ENCODE data around the gene ANAPC10.

Gene ANAPC10

DNA sequence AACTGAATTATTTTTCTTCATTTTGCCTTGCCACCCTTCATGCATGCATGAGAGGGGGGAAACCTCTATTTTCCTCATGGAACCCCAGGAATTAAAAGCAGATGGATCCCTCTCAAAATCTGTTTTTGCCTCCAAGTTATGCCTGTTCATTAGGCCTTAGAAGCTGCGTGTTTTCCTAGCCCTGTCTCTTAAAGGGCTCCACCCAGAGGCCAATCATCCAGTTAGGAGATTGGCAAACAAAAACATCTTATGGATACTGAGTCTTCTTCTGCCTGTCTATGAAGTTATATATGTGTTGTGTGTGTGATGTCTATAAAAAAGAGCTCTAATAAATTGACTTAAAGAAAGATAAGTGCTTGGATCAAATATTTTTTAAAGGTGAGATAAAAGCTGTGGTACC lies 142.9 kb downstream of the ANAPC10 start:
- no peak for DNase-seq (ENCODE audit: extremely low spot score)
- POLR2A ChIA-PET = no interaction called here
- CTCF ChIA-PET = interaction anchor here (1.3 kb wide), 1 partner anchor 10 kb away, joined by 3 read pairs; no protein-coding TSS in a partner anchor
- no peak for TF ChIP-seq ARNT (IDR thresholded peaks at IDR 0.05)
- TF ChIP-seq, protein P1, sequence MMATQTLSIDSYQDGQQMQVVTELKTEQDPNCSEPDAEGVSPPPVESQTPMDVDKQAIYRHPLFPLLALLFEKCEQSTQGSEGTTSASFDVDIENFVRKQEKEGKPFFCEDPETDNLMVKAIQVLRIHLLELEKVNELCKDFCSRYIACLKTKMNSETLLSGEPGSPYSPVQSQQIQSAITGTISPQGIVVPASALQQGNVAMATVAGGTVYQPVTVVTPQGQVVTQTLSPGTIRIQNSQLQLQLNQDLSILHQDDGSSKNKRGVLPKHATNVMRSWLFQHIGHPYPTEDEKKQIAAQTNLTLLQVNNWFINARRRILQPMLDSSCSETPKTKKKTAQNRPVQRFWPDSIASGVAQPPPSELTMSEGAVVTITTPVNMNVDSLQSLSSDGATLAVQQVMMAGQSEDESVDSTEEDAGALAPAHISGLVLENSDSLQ (IDR thresholded peaks at IDR 0.05) = no peak
- TF ChIP-seq FOXK2 (IDR thresholded peaks at IDR 0.05) = no peak
- no peak for TF ChIP-seq HDGF (IDR thresholded peaks at IDR 0.05; ENCODE audit: borderline replicate concordance)
- no peak for TF ChIP-seq ZNF384 (IDR thresholded peaks at IDR 0.05)
- no peak for TF ChIP-seq TARDBP (IDR thresholded peaks at IDR 0.05)
- TF ChIP-seq SP1 (IDR thresholded peaks at IDR 0.05) = no peak
- TF ChIP-seq NFRKB (IDR thresholded peaks at IDR 0.05) = no peak
- TF ChIP-seq FOXM1 (IDR thresholded peaks at IDR 0.05; ENCODE audit: borderline replicate concordance) = no peak
- no peak for TF ChIP-seq ELF4 (IDR thresholded peaks at IDR 0.05)
- TF ChIP-seq BHLHE40 (IDR thresholded peaks at IDR 0.05; ENCODE audit: borderline replicate concordance) = no peak
- no peak for TF ChIP-seq FOXA1 (IDR thresholded peaks at IDR 0.05)

DNA sequence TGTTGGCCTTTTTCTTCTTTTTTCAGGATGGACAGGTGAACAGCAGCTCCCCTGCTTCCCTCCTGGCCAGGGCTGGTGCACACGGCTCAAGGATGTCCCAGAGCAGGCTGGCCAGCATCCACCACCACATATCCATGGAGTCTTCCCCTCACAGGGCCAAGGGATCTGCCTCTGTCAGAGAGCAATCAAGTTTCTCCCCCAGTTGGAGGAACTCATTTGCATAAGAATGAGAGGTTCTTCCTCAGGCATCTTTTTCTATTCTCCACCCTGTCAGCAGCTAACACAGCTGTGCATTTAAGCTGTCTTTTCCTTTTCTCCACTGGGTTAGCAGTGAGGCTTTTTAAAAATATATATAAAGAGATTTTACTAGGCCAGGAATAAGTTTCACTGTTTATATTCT lies 143.8 kb downstream of the ANAPC10 start:
- ChIA-PET POLR2A (no interaction called here), CTCF (interaction anchor here (1.3 kb wide), 1 partner anchor 10 kb away, joined by 3 read pairs; no protein-coding TSS in a partner anchor)
- DNase-seq (ENCODE audit: extremely low spot score) = no peak
- TF ChIP-seq ELF4 (IDR thresholded peaks at IDR 0.05) (no peak), NFRKB (IDR thresholded peaks at IDR 0.05) (no peak), LEF1 (IDR thresholded peaks at IDR 0.05; ENCODE audit: borderline replicate concordance) (no peak), ZNF384 (IDR thresholded peaks at IDR 0.05) (no peak)

DNA sequence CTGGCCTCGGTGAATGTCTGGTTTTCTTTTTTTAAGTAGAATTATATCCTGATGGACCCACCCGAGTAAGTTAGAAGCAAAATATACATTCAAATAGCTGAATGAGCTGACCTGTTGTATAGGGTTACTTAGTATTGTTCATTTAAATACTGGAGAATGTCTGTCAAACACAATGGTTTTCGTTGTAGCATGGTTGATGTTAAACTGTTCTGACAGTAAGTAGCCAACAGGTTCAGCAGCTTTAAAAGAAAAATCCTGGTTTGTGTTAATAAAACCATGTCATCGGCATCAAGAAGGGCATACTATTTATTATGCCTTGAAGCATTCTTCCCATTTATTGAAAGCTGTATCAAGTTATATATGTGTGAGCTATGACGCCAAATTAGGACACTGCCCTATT lies 149.6 kb downstream of the ANAPC10 start:
- ChIA-PET CTCF (interaction anchor here (1.1 kb wide), 1 partner anchor 777 kb away, joined by 3 read pairs; no protein-coding TSS in a partner anchor), POLR2A (no interaction called here)
- no peak for DNase-seq (ENCODE audit: extremely low spot score)
- TF ChIP-seq FOXM1 (IDR thresholded peaks at IDR 0.05; ENCODE audit: borderline replicate concordance) (no peak), LEF1 (IDR thresholded peaks at IDR 0.05; ENCODE audit: borderline replicate concordance) (no peak), CTBP1 (IDR thresholded peaks at IDR 0.05; ENCODE audit: borderline replicate concordance) (no peak), TARDBP (IDR thresholded peaks at IDR 0.05) (no peak), NFRKB (IDR thresholded peaks at IDR 0.05) (no peak), SUZ12 (IDR thresholded peaks at IDR 0.05) (no peak), SP1 (IDR thresholded peaks at IDR 0.05) (no peak), FOXA1 (IDR thresholded peaks at IDR 0.05) (no peak), HDGF (IDR thresholded peaks at IDR 0.05; ENCODE audit: borderline replicate concordance) (no peak)

DNA sequence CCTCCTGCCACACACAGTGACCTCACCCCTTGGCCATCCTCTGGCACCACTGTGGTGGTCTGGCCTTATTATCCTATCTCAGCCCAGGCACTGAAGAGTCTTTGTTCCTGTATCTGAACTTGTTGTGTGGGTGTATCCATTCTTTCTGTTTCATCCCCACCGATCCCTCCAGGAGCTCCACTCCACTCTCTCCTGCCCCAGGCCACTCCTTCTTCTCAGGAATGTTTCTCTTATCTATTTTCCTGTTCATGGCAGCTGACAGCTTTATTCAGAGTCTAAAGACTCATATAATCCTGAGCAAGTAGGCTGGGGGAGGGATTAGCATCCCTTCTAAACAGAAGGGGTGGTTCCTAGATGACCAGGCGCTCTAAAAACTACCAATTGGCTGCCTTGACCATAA lies 150.0 kb downstream of the ANAPC10 start:
- ChIA-PET POLR2A (no interaction called here), CTCF (interaction anchor here (1.1 kb wide), 1 partner anchor 777 kb away, joined by 3 read pairs; no protein-coding TSS in a partner anchor)
- DNase-seq (ENCODE audit: extremely low spot score) = no peak
- TF ChIP-seq L3MBTL2 (conservative IDR thresholded peaks at IDR 0.05) (no peak), FOXA1 (IDR thresholded peaks at IDR 0.05) (no peak), BHLHE40 (IDR thresholded peaks at IDR 0.05; ENCODE audit: borderline replicate concordance) (no peak), ZNF384 (IDR thresholded peaks at IDR 0.05) (no peak), CTBP1 (IDR thresholded peaks at IDR 0.05; ENCODE audit: borderline replicate concordance) (no peak), ARNT (IDR thresholded peaks at IDR 0.05) (no peak), ELF4 (IDR thresholded peaks at IDR 0.05) (no peak), LEF1 (IDR thresholded peaks at IDR 0.05; ENCODE audit: borderline replicate concordance) (no peak), HDGF (IDR thresholded peaks at IDR 0.05; ENCODE audit: borderline replicate concordance) (no peak), NFRKB (IDR thresholded peaks at IDR 0.05) (no peak), SP1 (IDR thresholded peaks at IDR 0.05) (no peak), FOXM1 (IDR thresholded peaks at IDR 0.05; ENCODE audit: borderline replicate concordance) (no peak), SUZ12 (IDR thresholded peaks at IDR 0.05) (no peak), FOXK2 (IDR thresholded peaks at IDR 0.05) (no peak)
- TF ChIP-seq, protein P1 (IDR thresholded peaks at IDR 0.05) = no peak

Data from HEK293T (cell line).